HCT116 (cell line): Measurements from ENCODE around the gene TNNT2. TPM values are rescaled to one million over a fixed set of nuclear protein-coding genes. Genes with fewer than 3 reads are reported as not detected.

Experiments used
- ATAC-seq: fragments of 200-7000 bp; cut with Tn5 transposase; 2 replicates; pipeline ENCODE4 v1.9.1; 2020; ENCODE audit warnings: mild to moderate bottlenecking, moderate library complexity
- BruUV-seq: library from RNA; stranded (reverse); fragments of 400-500 nt; replicated peaks from 2 replicates; lab custom pipeline; 2021; lab: Mats Ljungman, UMichigan
- CTCF ChIA-PET: fragments of 300-600 bp; sonication (Branson Sonifier 250); formaldehyde crosslinking; loops from one replicate; lab custom pipeline; 2021; ENCODE audit warnings: antibody characterized with exemption; lab: Charles Lee
- POLR2A ChIA-PET: fragments of 300-600, 350-600 bp; sonication (Branson Sonifier 250); formaldehyde crosslinking; loops from one replicate; lab custom pipeline; 2021; ENCODE audit warnings: antibody characterized with exemption; lab: Charles Lee
- RAD21 ChIA-PET, 2 experiments: fragments of 300-600 bp; sonication (Branson Sonifier 250); formaldehyde crosslinking; loops; one replicate each; lab custom pipeline; 2023; ENCODE audit warnings: low total read pairs in 2 of 2; ENCODE audit not compliant: uncharacterized antibody in 2 of 2, unreplicated experiment in 2 of 2, low non-redundant PET in 1 of 2; lab: Charles Lee
- DNase-seq: peaks from one replicate; pipeline ENCODE4 v3.0.0-alpha.2; 2010; ENCODE audit warnings: low read depth, low spot score
- H2AFZ ChIP-seq: fragments of 200-600 bp; shearing (Covaris generic), sonication (generic); 2 replicates; pipeline ENCODE4 v1.6.1; 2017; ENCODE audit warnings: low read depth, mixed run types, mixed read lengths, antibody characterized with exemption, low read length; ENCODE audit not compliant: poor library complexity, severe bottlenecking
- H3K27ac ChIP-seq: 2 replicates; pipeline ENCODE4 v1.5.1; 2012; ENCODE audit warnings: low read depth, low read length
- H3K27me3 ChIP-seq: fragments of 200-600 bp; sonication (generic); 2 replicates; pipeline ENCODE4 v1.6.1; 2016; ENCODE audit warnings: mixed run types, low read length, mixed read lengths; ENCODE audit not compliant: insufficient read depth
- H3K36me3 ChIP-seq, 2 experiments: fragments of 200-500 bp in 1 of 2; fragments of 200-600 bp in 1 of 2; sonication (Bioruptor generic) in 1 of 2; sonication (generic) in 1 of 2; 2 replicates each; pipeline versions ENCODE4 v1.5.1 to v1.6.1; 2014 to 2016; ENCODE audit warnings: low read length in 2 of 2, inconsistent platforms in 1 of 2, mixed read lengths in 1 of 2, mixed run types in 1 of 2; ENCODE audit not compliant: insufficient read depth in 2 of 2, control insufficient read depth in 1 of 2
- H3K4me1 ChIP-seq, 2 experiments: fragments of 200-600 bp in 1 of 2; sonication (generic) in 1 of 2; 2 replicates each; pipeline versions ENCODE4 v1.5.1 to v1.6.1; 2012 to 2017; ENCODE audit warnings: low read length in 2 of 2, inconsistent platforms in 1 of 2, mild to moderate bottlenecking in 1 of 2, mixed read lengths in 1 of 2, mixed run types in 1 of 2, moderate library complexity in 1 of 2; ENCODE audit not compliant: insufficient read depth in 2 of 2, control insufficient read depth in 1 of 2
- H3K4me2 ChIP-seq: fragments of 200-600 bp; sonication (generic); 2 replicates; pipeline ENCODE4 v1.6.1; 2017; ENCODE audit warnings: mixed run types, low read length, mixed read lengths
- H3K4me3 ChIP-seq, 2 experiments: fragments of 200-600 bp in 1 of 2; sonication (generic) in 1 of 2; replicated peaks in 1 of 2; 2 replicates each; pipeline ENCODE4 v1.5.1; 2011 to 2016; ENCODE audit warnings: low read length in 2 of 2, control low read depth in 1 of 2, low read depth in 1 of 2, mild to moderate bottlenecking in 1 of 2, mixed read lengths in 1 of 2, mixed run types in 1 of 2
- H3K79me2 ChIP-seq: fragments of 200-600 bp; sonication (generic); 2 replicates; pipeline ENCODE4 v1.6.1; 2017; ENCODE audit warnings: mild to moderate bottlenecking, mixed run types, low read length, moderate library complexity, mixed read lengths; ENCODE audit not compliant: insufficient read depth
- H3K9ac ChIP-seq: fragments of 200-600 bp; sonication (generic); 2 replicates; pipeline ENCODE4 v1.6.1; 2016; ENCODE audit warnings: low read length, mixed read lengths
- H3K9me2 ChIP-seq: fragments of 200-600 bp; sonication (generic), shearing (Covaris generic); 2 replicates; pipeline ENCODE4 v1.6.1; 2017; ENCODE audit warnings: mixed run types, mild to moderate bottlenecking, moderate library complexity; ENCODE audit not compliant: insufficient read depth
- H3K9me3 ChIP-seq, 2 experiments: fragments of 200-500 bp in 1 of 2; fragments of 200-600 bp in 1 of 2; sonication (Bioruptor generic) in 1 of 2; sonication (generic) in 1 of 2; 2 replicates each; pipeline ENCODE4 v1.6.1; 2014 to 2017; ENCODE audit warnings: low read length in 2 of 2, mixed read lengths in 2 of 2, inconsistent platforms in 1 of 2, low read depth in 1 of 2, mild to moderate bottlenecking in 1 of 2, mixed run types in 1 of 2, moderate library complexity in 1 of 2; ENCODE audit not compliant: control insufficient read depth in 1 of 2, insufficient read depth in 1 of 2
- H4K20me1 ChIP-seq: fragments of 200-600 bp; sonication (generic), shearing (Covaris generic); 2 replicates; pipeline ENCODE4 v1.6.1; 2017; ENCODE audit warnings: mixed run types, mild to moderate bottlenecking, moderate library complexity; ENCODE audit not compliant: insufficient read depth
- ATF3 ChIP-seq: IDR thresholded peaks from 2 replicates; pipeline ENCODE4 v1.6.1; 2012
- CBX3 ChIP-seq: IDR thresholded peaks from 2 replicates; pipeline ENCODE4 v1.6.1; 2012; ENCODE audit warnings: low read depth
- CEBPB ChIP-seq: IDR thresholded peaks from 2 replicates; pipeline ENCODE4 v1.6.1; 2012; ENCODE audit warnings: low read depth
- EGR1 ChIP-seq: IDR thresholded peaks from 2 replicates; pipeline ENCODE4 v1.6.1; 2012; ENCODE audit warnings: low read depth
- ELF1 ChIP-seq: IDR thresholded peaks from 2 replicates; pipeline ENCODE4 v1.6.1; 2012; ENCODE audit warnings: low read depth, borderline replicate concordance
- EZH2 ChIP-seq: fragments of 200-600 bp; sonication (generic); IDR thresholded peaks from 2 replicates; pipeline ENCODE4 v1.6.1; 2017; ENCODE audit warnings: antibody characterized with exemption, mixed run types
- EZH2phosphoT487 ChIP-seq: fragments of 200-600 bp; IDR thresholded peaks from 2 replicates; pipeline ENCODE4 v1.6.1; 2018; ENCODE audit warnings: antibody characterized with exemption, borderline replicate concordance
- JUND ChIP-seq: IDR thresholded peaks from 2 replicates; pipeline ENCODE4 v1.6.1; 2012
- POLR2A ChIP-seq: IDR thresholded peaks from 2 replicates; pipeline ENCODE4 v1.7.0; 2011; ENCODE audit warnings: borderline replicate concordance; ENCODE audit not compliant: insufficient read depth, insufficient read length; ENCODE audit errors: extremely low read depth
- RAD21 ChIP-seq: IDR thresholded peaks from 2 replicates; pipeline ENCODE4 v1.6.1; 2012; ENCODE audit warnings: low read depth, mild to moderate bottlenecking
- SIN3A ChIP-seq: IDR thresholded peaks from 2 replicates; pipeline ENCODE4 v1.6.1; 2012; ENCODE audit warnings: low read depth
- SP1 ChIP-seq: IDR thresholded peaks from 2 replicates; pipeline ENCODE4 v1.6.1; 2012; ENCODE audit warnings: low read depth
- SRF ChIP-seq: IDR thresholded peaks from 2 replicates; pipeline ENCODE4 v1.6.1; 2012; ENCODE audit warnings: low read depth
- TCF7L2 ChIP-seq: IDR thresholded peaks from 2 replicates; pipeline ENCODE4 v1.7.0; 2011; ENCODE audit warnings: borderline replicate concordance, inconsistent platforms; ENCODE audit not compliant: insufficient read depth, insufficient read length; ENCODE audit errors: extremely low read depth
- YY1 ChIP-seq: IDR thresholded peaks from 2 replicates; pipeline ENCODE4 v1.6.1; 2011; ENCODE audit warnings: low read length, low read depth, moderate library complexity, mild to moderate bottlenecking; ENCODE audit not compliant: insufficient replicate concordance; ENCODE audit errors: extremely low read depth
- ZBTB33 ChIP-seq: IDR thresholded peaks from 2 replicates; pipeline ENCODE4 v1.6.1; 2011; ENCODE audit warnings: mild to moderate bottlenecking, low read length, moderate library complexity; ENCODE audit not compliant: insufficient replicate concordance; ENCODE audit errors: extremely low read depth
- ZFX ChIP-seq: fragments of 450-650 bp; IDR thresholded peaks from 2 replicates; pipeline ENCODE4 v1.6.1; 2017
- ZNF274 ChIP-seq: fragments of 200-500 bp; sonication (Bioruptor generic); IDR thresholded peaks from 2 replicates; pipeline ENCODE4 v1.6.1; 2014; ENCODE audit warnings: mild to moderate bottlenecking, low read depth, low read length, inconsistent platforms
- intact Hi-C: fragments of 100-400 bp; cut with micrococcal nuclease; formaldehyde crosslinking; loops from 2 replicates; pipeline ENCODE4 v1.10.0; 2022
- total RNA-seq: library from RNA; stranded (reverse); gene quantifications from one replicate; pipeline ENCODE4 v1.2.1, GENCODE V29; 2021; ENCODE audit not compliant: unreplicated experiment
- TF ChIP-seq, protein P1 (sequence below): IDR thresholded peaks from 2 replicates; pipeline ENCODE4 v1.6.1; 2012; ENCODE audit warnings: low read depth
- TF ChIP-seq, protein P2 (sequence below): IDR thresholded peaks from 2 replicates; pipeline ENCODE4 v1.6.1; 2012

The TNNT2 gene
- total RNA-seq, 1 experiment from 2014 or later, result 2.0 TPM

GRCh38 chr1:201356236-201356635, 21.2 kb downstream of the TNNT2 start:
- ChIA-PET RAD21 (no interaction called here), POLR2A (no interaction called here)
- H4K20me1 ChIP-seq, result no peaks in the 10 kb centered on the region

More at GRCh38 chr1:201356236-201356635, 21.2 kb downstream of the TNNT2 start:
- H2AFZ ChIP-seq, result no peak overlapping the region
- TF ChIP-seq SRF (no peak), ELF1 (no peak), CEBPB (no peak), SIN3A (no peak), EZH2phosphoT487 (no peak), SP1 (no peak), YY1 (no peak), JUND (no peak), ZFX (no peak), RAD21 (no peak), ATF3 (no peak), ZBTB33 (no peak), ZNF274 (no peak), TCF7L2 (no peak), EGR1 (no peak), EZH2 (no peak), CBX3 (no peak), POLR2A (no peak)
- TF ChIP-seq, protein P1, sequence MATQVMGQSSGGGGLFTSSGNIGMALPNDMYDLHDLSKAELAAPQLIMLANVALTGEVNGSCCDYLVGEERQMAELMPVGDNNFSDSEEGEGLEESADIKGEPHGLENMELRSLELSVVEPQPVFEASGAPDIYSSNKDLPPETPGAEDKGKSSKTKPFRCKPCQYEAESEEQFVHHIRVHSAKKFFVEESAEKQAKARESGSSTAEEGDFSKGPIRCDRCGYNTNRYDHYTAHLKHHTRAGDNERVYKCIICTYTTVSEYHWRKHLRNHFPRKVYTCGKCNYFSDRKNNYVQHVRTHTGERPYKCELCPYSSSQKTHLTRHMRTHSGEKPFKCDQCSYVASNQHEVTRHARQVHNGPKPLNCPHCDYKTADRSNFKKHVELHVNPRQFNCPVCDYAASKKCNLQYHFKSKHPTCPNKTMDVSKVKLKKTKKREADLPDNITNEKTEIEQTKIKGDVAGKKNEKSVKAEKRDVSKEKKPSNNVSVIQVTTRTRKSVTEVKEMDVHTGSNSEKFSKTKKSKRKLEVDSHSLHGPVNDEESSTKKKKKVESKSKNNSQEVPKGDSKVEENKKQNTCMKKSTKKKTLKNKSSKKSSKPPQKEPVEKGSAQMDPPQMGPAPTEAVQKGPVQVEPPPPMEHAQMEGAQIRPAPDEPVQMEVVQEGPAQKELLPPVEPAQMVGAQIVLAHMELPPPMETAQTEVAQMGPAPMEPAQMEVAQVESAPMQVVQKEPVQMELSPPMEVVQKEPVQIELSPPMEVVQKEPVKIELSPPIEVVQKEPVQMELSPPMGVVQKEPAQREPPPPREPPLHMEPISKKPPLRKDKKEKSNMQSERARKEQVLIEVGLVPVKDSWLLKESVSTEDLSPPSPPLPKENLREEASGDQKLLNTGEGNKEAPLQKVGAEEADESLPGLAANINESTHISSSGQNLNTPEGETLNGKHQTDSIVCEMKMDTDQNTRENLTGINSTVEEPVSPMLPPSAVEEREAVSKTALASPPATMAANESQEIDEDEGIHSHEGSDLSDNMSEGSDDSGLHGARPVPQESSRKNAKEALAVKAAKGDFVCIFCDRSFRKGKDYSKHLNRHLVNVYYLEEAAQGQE, result no peak
- TF ChIP-seq, protein P2, sequence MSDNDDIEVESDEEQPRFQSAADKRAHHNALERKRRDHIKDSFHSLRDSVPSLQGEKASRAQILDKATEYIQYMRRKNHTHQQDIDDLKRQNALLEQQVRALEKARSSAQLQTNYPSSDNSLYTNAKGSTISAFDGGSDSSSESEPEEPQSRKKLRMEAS, result no peak
- TF ChIP-seq, all 23 proteins: peak for 0
- Histone ChIP-seq H3K79me2 (no peaks in the 10 kb centered on the region), H3K4me1 (no peaks in the 10 kb centered on the region; a peak in 1 of 4 replicates), H3K9me2 (no peaks in the 10 kb centered on the region), H3K27me3 (peaks cover 10% of the 10 kb centered on the region; the same call in 1 of the 2 replicates), H3K36me3 (no peaks in the 10 kb centered on the region), H3K4me2 (no peak overlapping the region), H3K4me3 (no peak overlapping the region), H3K9me3 (no peaks in the 10 kb centered on the region), H3K27ac (no peak overlapping the region), H3K9ac (no peak overlapping the region)
- BruUV-seq, result no TSS peak
- intact Hi-C loops, result no loop called here
- DNase-seq (no peak), ATAC-seq (no peak)
- CTCF ChIA-PET, result no interaction called here
